Measurements from ENCODE around the gene GLT8D1. TPM values are rescaled to one million over a fixed set of nuclear protein-coding genes. Genes with fewer than 3 reads are reported as not detected.

Gene GLT8D1
- total RNA-seq, 1 donor from 2014 or later: 44.9 TPM

DNA sequence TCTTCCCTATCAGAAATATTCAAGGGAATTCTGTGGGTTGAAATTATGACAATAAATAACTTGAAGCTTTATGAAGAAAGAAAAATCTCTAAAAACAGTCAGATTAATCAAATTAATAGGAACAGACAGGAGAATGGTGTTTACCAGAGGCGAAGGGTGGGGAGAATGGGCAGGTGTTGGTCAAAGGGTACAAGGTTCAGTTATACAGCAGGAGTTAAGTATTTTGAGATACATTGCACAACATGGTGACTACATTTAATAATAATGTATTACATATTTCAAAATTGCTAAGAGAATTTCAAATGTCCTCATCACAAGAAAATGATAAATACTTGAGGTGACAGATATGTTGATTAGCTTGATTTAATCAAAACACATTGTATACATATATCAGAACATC, 18.9 kb upstream of the GLT8D1 start:
- no peaks in the 10 kb centered on the region for H3K27me3 ChIP-seq
- ATAC-seq (no peak), DNase-seq (no peak)
- no peaks in the 10 kb centered on the region for H3K36me3 ChIP-seq
- H3K27ac ChIP-seq: no peak overlapping the region
- H3K9me3 ChIP-seq: no peaks in the 10 kb centered on the region
- no peak overlapping the region for H3K4me3 ChIP-seq
- TF ChIP-seq, protein P1, sequence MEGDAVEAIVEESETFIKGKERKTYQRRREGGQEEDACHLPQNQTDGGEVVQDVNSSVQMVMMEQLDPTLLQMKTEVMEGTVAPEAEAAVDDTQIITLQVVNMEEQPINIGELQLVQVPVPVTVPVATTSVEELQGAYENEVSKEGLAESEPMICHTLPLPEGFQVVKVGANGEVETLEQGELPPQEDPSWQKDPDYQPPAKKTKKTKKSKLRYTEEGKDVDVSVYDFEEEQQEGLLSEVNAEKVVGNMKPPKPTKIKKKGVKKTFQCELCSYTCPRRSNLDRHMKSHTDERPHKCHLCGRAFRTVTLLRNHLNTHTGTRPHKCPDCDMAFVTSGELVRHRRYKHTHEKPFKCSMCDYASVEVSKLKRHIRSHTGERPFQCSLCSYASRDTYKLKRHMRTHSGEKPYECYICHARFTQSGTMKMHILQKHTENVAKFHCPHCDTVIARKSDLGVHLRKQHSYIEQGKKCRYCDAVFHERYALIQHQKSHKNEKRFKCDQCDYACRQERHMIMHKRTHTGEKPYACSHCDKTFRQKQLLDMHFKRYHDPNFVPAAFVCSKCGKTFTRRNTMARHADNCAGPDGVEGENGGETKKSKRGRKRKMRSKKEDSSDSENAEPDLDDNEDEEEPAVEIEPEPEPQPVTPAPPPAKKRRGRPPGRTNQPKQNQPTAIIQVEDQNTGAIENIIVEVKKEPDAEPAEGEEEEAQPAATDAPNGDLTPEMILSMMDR (IDR thresholded peaks at IDR 0.05): no peak
- intact Hi-C loops (cut with DNase I): no loop called here
- H3K4me1 ChIP-seq: peaks cover 3% of the 10 kb centered on the region

DNA sequence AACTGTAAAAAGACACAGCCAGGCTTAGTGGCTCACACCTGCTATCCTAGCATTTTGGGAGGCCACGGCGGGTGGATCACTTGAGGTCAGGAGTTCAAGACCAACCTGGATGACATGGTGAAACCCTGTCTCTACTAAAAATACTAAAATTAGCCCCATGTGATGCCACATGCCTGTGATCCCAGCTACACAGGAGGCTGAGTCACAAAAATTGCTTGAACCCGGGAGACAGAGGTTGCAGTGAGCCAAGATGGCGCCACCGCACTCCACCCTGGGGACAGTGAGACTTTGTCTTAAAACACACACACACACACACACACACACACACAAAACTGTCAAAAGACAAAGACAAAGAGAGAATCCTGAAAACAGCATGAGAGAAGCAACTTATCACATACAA, 18.3 kb upstream of the GLT8D1 start:
- no peak for ATAC-seq
- Histone ChIP-seq H3K4me3 (no peak overlapping the region), H3K9me3 (no peaks in the 10 kb centered on the region), H3K27me3 (no peaks in the 10 kb centered on the region), H3K4me1 (peaks cover 3% of the 10 kb centered on the region), H3K36me3 (no peaks in the 10 kb centered on the region), H3K27ac (no peak overlapping the region)
- TF ChIP-seq, protein P1 (IDR thresholded peaks at IDR 0.05): no peak
- DNase-seq: no peak
- intact Hi-C loops (cut with DNase I): no loop called here

DNA sequence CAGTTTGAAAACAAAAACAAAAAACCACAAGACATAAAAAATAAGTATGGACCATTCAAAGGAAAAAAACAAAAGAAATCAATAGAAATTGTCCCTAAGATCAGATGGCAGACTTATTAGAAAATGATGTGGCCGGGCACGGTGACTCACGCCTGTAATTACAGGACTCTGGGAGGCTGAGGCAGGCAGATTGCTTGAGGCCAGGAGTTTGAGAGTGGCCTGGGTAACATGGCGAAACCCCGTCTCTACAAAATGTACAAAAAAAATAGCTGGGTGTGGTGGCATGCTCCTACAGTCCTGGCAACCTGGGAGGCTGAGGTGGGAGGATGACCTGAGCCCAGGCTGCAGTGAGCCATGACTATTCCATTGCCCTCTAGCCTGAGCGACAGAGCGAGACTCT, 16.9 kb upstream of the GLT8D1 start:
- H3K4me1 ChIP-seq: peaks cover 3% of the 10 kb centered on the region
- H3K9me3 ChIP-seq: no peaks in the 10 kb centered on the region
- H3K4me3 ChIP-seq: no peak overlapping the region
- no peak for ATAC-seq
- H3K27me3 ChIP-seq: no peaks in the 10 kb centered on the region
- H3K36me3 ChIP-seq: no peaks in the 10 kb centered on the region
- DNase-seq: no peak
- TF ChIP-seq, protein P1 (IDR thresholded peaks at IDR 0.05): no peak
- no peak overlapping the region for H3K27ac ChIP-seq
- intact Hi-C loops (cut with DNase I): no loop called here

GRCh38 chr3:52721730-52722008, 16.1 kb upstream of the GLT8D1 start:
- no peaks in the 10 kb centered on the region for H3K27me3 ChIP-seq
- DNase-seq (no peak), ATAC-seq (no peak)
- H3K27ac ChIP-seq: no peak overlapping the region
- no peaks in the 10 kb centered on the region for H3K36me3 ChIP-seq
- TF ChIP-seq, protein P1 (IDR thresholded peaks at IDR 0.05): no peak
- peaks cover 3% of the 10 kb centered on the region for H3K4me1 ChIP-seq
- H3K9me3 ChIP-seq: no peaks in the 10 kb centered on the region
- intact Hi-C loops (cut with DNase I): no loop called here
- H3K4me3 ChIP-seq: no peak overlapping the region

- DNase-seq (no peak), ATAC-seq (peak; percentile 66)
- intact Hi-C loops (cut with DNase I): no loop called here
- Histone ChIP-seq H3K9me3 (no peaks in the 10 kb centered on the region), H3K27me3 (no peaks in the 10 kb centered on the region), H3K4me3 (no peak overlapping the region), H3K27ac (no peak overlapping the region), H3K36me3 (no peaks in the 10 kb centered on the region), H3K4me1 (peaks cover 3% of the 10 kb centered on the region)
- TF ChIP-seq, protein P1 (IDR thresholded peaks at IDR 0.05): no peak
Measured at GRCh38 chr3:52721002-52721729, 15.6 kb upstream of the GLT8D1 start.

- TF ChIP-seq, protein P1 (IDR thresholded peaks at IDR 0.05): no peak
- ATAC-seq (no peak), DNase-seq (no peak)
- H3K36me3 ChIP-seq: no peaks in the 10 kb centered on the region
- H3K9me3 ChIP-seq: no peaks in the 10 kb centered on the region
- no peak overlapping the region for H3K4me3 ChIP-seq
- intact Hi-C loops (cut with DNase I): no loop called here
- H3K4me1 ChIP-seq: peaks cover 3% of the 10 kb centered on the region
- no peaks in the 10 kb centered on the region for H3K27me3 ChIP-seq
- H3K27ac ChIP-seq: no peak overlapping the region
Measured at GRCh38 chr3:52719618-52720017, 14.0 kb upstream of the GLT8D1 start.

All from upper lobe of right lung (tissue), 1 donor.